CD4-positive, alpha-beta T cell (primary cell): ENCODE measurements around the gene OR4D5. TPM values are rescaled to one million over a fixed set of nuclear protein-coding genes. Genes with fewer than 3 reads are reported as not detected.

Experiments
- ATAC-seq: fragments of 200-7000 bp; cut with Tn5 transposase; one replicate; pipeline ENCODE4 v1.10.0; 2022; ENCODE audit warnings: mild to moderate bottlenecking; ENCODE audit not compliant: poor library complexity
- CTCF ChIA-PET: fragments of 350-600 bp; sonication (Branson Sonifier 250); formaldehyde crosslinking; loops from one replicate; lab custom pipeline; 2021; ENCODE audit warnings: antibody characterized with exemption, inconsistent platforms; lab: Charles Lee
- POLR2A ChIA-PET: fragments of 350-600 bp; sonication (Branson Sonifier 250); formaldehyde crosslinking; loops from one replicate; lab custom pipeline; 2021; ENCODE audit warnings: antibody characterized with exemption, inconsistent platforms; lab: Charles Lee
- DNase-seq, 14 experiments: peaks; one replicate each; pipeline ENCODE4 v3.0.0-alpha.2; 2013 to 2020; ENCODE audit warnings: mixed read lengths in 2 of 14
- H3K27ac ChIP-seq, 2 donors: one replicate each; pipeline versions ENCODE4 v1.5.1 to v1.7.0; 2013; ENCODE audit warnings: low read length in 2 of 2, low read depth in 1 of 2, mild to moderate bottlenecking in 1 of 2
- H3K27me3 ChIP-seq, 2 experiments: 1 replicate in 1 of 2; 2 replicates in 1 of 2; pipeline versions ENCODE4 v1.6.1 to v1.7.0; 2013; ENCODE audit warnings: low read length in 2 of 2, control low read depth in 1 of 2, mild to moderate bottlenecking in 1 of 2, moderate library complexity in 1 of 2; ENCODE audit not compliant: insufficient read depth in 2 of 2, control insufficient read depth in 1 of 2
- H3K36me3 ChIP-seq: one replicate; pipeline ENCODE4 v1.6.1; 2013; ENCODE audit warnings: low read length, control low read depth; ENCODE audit not compliant: insufficient read depth
- H3K4me1 ChIP-seq: one replicate; pipeline ENCODE4 v1.6.1; 2013; ENCODE audit warnings: low read length, control low read depth; ENCODE audit not compliant: insufficient read depth
- H3K4me3 ChIP-seq: one replicate; pipeline ENCODE4 v1.5.1; 2013; ENCODE audit warnings: mild to moderate bottlenecking, low read length, moderate library complexity
- H3K9me3 ChIP-seq, 2 experiments: 1 replicate in 1 of 2; 2 replicates in 1 of 2; pipeline versions ENCODE4 v1.6.1 to v1.7.0; 2013; ENCODE audit warnings: low read length in 2 of 2, mild to moderate bottlenecking in 2 of 2, control low read depth in 1 of 2, moderate library complexity in 1 of 2; ENCODE audit not compliant: control insufficient read depth in 1 of 2, insufficient read depth in 1 of 2
- H3K27ac Mint-ChIP-seq: one replicate; pipeline ENCODE4 v1.8.0; 2020; ENCODE audit warnings: mixed read lengths
- H3K27me3 Mint-ChIP-seq: one replicate; pipeline ENCODE4 v1.8.0; 2021; ENCODE audit warnings: mixed read lengths
- H3K36me3 Mint-ChIP-seq: one replicate; pipeline ENCODE4 v1.8.0; 2021; ENCODE audit warnings: low read depth, mixed read lengths
- H3K4me1 Mint-ChIP-seq: one replicate; pipeline ENCODE4 v1.8.0; 2021; ENCODE audit warnings: low read depth, mixed read lengths
- H3K4me3 Mint-ChIP-seq: one replicate; pipeline ENCODE4 v1.8.0; 2020; ENCODE audit warnings: mild to moderate bottlenecking, mixed read lengths
- H3K9me3 Mint-ChIP-seq: one replicate; pipeline ENCODE4 v1.8.0; 2020; ENCODE audit warnings: mixed read lengths
- CTCF ChIP-seq: fragments of 200-600 bp; IDR thresholded peaks from one replicate; pipeline ENCODE4 v1.8.0; 2022; ENCODE audit warnings: antibody characterized with exemption, mild to moderate bottlenecking
- intact Hi-C, 2 experiments: fragments of 100-400 bp; cut with DNase I in 1 of 2; cut with micrococcal nuclease in 1 of 2; formaldehyde crosslinking; loops; one replicate each; pipeline versions ENCODE4 v1.15.1 to v1.9.0; 2023 to 2025; cut with DNase I, micrococcal nuclease
- total RNA-seq, 174 experiments: library from RNA in 2 of 174; stranded (reverse) in 2 of 174; gene quantifications; one replicate each; pipeline ENCODE4 v1.2.3 and lab custom pipeline; 2021 to 2026

The OR4D5 gene
- total RNA-seq, 2 experiments from 2014 or later = not detected

DNA sequence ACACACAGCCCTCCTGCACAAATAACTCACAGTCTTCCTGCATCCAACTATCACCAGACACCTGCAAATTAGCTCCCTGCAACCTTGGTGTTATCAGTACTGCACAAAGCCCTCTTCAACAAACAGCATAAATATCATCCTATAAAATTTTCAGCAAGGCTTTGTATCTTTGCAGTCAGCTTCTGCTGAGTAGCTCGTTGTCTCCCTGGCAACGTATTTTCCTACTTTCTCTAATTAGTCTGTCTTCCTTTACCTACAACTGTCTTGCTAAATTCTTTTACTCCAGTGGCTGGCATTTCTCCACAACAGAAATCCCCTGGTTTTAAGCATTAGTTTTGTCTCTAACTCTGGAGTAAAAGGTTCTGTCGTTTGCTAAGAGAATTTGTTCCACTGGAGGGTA is 33.6 kb upstream of the OR4D5 start:
- ATAC-seq (no peak), DNase-seq (no peak)
- POLR2A ChIA-PET = no interaction called here
- Mint-ChIP-seq H3K9me3 (no peaks in the 10 kb centered on the region), H3K27me3 (peaks cover 5% of the 10 kb centered on the region), H3K36me3 (no peaks in the 10 kb centered on the region), H3K4me3 (no peak overlapping the region), H3K4me1 (no peaks in the 10 kb centered on the region), H3K27ac (no peak overlapping the region)
- Histone ChIP-seq H3K9me3 (no peaks in the 10 kb centered on the region), H3K4me3 (no peak overlapping the region), H3K4me1 (no peaks in the 10 kb centered on the region), H3K36me3 (no peaks in the 10 kb centered on the region), H3K27ac (no peak overlapping the region), H3K27me3 (no peaks in the 10 kb centered on the region)
- CTCF ChIA-PET = no interaction called here
- TF ChIP-seq CTCF = no peak
- intact Hi-C loops = no loop called here

DNA sequence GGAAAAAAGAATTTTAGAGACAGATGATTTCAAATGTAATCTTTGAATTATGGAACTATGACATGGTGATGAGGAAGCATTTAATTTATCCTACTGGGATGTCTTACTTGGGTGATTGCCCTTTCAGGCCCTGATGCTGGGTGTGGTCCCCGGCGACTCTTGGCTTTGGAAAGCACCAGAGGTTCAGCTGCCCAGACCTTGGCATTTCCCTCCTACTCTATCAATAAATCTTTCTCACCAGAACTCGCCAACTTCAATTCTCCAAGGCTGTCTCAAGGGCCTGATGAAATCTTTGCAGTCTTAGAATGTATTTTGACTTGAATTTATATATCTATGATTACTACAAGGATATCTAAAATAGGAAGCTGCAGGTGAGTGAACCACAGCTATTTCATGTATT is 18.5 kb upstream of the OR4D5 start:
- CTCF ChIA-PET = no interaction called here
- Histone ChIP-seq H3K9me3 (no peaks in the 10 kb centered on the region), H3K27me3 (no peaks in the 10 kb centered on the region), H3K36me3 (no peaks in the 10 kb centered on the region), H3K4me1 (no peaks in the 10 kb centered on the region), H3K4me3 (no peak overlapping the region), H3K27ac (no peak overlapping the region)
- POLR2A ChIA-PET = no interaction called here
- H3K4me1 Mint-ChIP-seq = no peaks in the 10 kb centered on the region
- no peaks in the 10 kb centered on the region for H3K36me3 Mint-ChIP-seq
- no peak for TF ChIP-seq CTCF
- ATAC-seq (no peak), DNase-seq (no peak)
- H3K4me3 Mint-ChIP-seq = no peak overlapping the region
- intact Hi-C loops = no loop called here
- no peaks in the 10 kb centered on the region for H3K9me3 Mint-ChIP-seq
- no peaks in the 10 kb centered on the region for H3K27me3 Mint-ChIP-seq
- H3K27ac Mint-ChIP-seq = no peak overlapping the region

DNA sequence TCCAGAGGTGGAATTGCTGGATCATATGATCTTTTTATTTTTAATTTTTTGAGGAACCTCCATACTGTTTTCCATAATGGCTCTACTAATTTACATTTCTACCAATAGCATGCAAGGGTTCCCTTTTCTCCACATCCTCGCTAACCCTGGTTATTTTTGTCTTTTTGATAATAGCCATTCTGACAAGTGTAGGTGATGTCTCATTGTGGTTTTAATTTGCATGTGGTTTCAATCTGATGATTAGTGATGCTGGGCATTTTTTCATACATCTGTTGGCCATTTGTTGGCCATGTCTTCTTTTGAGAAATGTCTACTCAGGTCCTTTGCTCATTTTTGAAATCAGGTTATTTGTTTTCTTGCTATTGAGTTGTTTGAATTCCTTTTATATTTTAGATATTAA is 15.4 kb upstream of the OR4D5 start:
- no peak overlapping the region for H3K4me3 Mint-ChIP-seq
- ATAC-seq (no peak), DNase-seq (no peak)
- H3K9me3 Mint-ChIP-seq = no peaks in the 10 kb centered on the region
- ChIA-PET POLR2A (no interaction called here), CTCF (no interaction called here)
- H3K27ac ChIP-seq = no peak overlapping the region
- H3K27ac Mint-ChIP-seq = no peak overlapping the region
- no peaks in the 10 kb centered on the region for H3K4me1 ChIP-seq
- no peaks in the 10 kb centered on the region for H3K36me3 Mint-ChIP-seq
- no peaks in the 10 kb centered on the region for H3K27me3 Mint-ChIP-seq
- no peaks in the 10 kb centered on the region for H3K27me3 ChIP-seq
- intact Hi-C loops = no loop called here
- H3K4me3 ChIP-seq = no peak overlapping the region
- H3K9me3 ChIP-seq = no peaks in the 10 kb centered on the region
- no peaks in the 10 kb centered on the region for H3K36me3 ChIP-seq
- H3K4me1 Mint-ChIP-seq = no peaks in the 10 kb centered on the region
- no peak for TF ChIP-seq CTCF
